ENCODE results near the gene WFDC1.

WFDC1 gene

DNA sequence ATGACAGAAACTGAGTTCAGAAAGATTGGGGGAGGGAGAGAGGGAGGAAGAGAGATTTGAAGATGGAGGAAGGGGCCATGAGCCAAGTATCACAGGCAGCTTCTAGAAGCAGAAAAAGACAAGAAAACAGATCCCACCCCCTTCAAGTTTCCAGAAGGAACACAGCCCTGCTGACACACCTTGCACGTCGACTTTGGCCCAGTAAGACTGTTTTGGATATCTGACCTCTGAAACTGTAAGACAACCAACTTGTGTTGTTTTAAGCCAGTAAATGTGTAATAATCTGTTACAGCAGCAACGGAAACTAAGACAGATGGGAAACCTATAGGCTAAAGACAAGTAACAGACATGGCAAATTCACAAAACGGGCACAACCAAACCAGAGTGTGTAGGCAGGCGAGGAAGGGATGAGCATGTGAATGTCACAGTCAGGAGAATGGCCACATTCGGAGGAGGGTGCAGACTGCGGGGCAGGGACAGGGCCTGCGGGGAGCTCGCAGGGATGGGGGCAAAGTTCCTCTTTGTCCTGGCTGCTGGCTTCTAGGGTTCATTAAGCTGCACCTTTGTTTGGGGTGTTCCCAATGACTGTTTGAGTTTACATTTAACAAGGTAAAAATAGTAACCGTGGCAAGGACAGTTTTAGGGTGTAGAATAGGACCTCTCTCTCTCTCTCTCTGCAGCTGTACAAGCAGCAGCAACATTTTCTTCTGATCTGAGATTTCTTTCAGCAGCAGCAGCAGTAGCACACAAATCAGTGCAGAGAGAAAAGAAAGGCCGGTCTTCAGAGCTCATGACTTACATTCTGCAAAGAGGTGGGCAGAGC is 55.4 kb downstream of the WFDC1 start:
- no peak overlapping the region for H3K27ac Mint-ChIP-seq
- H3K4me3 Mint-ChIP-seq, result no peak overlapping the region
- no peaks in the 10 kb centered on the region for H3K4me1 Mint-ChIP-seq (ENCODE audit: low read depth in 2 of 2)
- H3K9me3 Mint-ChIP-seq, result no peaks in the 10 kb centered on the region
- peaks cover 37 to 58% of the 10 kb centered on the region in 2 donors for H3K27me3 Mint-ChIP-seq
- DNase-seq, result no peak
- no peak for ATAC-seq (replicated peaks)
- peaks cover 2% of the 10 kb centered on the region for H3K36me3 Mint-ChIP-seq (ENCODE audit: insufficient read depth)

DNA sequence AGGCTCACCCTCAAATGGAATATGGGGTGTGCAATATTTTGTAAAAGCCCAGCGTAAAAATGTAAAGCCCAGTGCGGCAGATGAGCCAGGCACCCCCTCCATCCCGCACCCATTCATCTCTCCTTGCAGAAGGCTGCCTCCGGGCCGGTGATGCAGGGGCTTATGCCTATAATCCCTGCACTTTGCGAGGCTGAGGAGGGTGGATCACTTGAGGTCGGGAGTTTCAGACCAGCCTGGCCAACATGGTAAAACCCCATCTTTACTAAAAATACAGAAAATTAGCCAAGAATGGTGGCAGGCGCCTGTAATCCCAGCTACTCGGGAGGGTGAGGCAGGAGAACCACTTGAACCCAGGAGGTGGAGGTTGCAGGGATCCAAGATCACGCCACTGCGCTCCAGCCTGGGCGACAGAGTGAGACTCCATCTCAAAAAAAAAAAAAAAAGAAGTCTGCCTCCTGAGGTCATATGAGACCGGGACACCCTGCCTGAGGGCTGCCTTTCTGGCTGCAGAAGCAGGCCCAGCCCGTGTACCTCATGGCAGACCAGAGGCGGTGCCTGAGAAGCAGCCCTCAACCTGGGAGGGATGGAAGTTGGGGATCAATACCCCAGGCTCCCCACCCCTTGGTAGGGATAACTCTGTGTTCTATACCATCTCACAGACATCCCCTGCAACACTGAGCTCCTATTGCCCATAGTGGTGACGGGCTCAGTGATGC is 56.2 kb downstream of the WFDC1 start:
- H3K4me3 Mint-ChIP-seq, result no peak overlapping the region
- H3K27me3 Mint-ChIP-seq, result peaks cover 37 to 56% of the 10 kb centered on the region in 2 donors
- no peak overlapping the region for H3K27ac Mint-ChIP-seq
- ATAC-seq (replicated peaks) (no peak), DNase-seq (no peak)
- H3K9me3 Mint-ChIP-seq, result no peaks in the 10 kb centered on the region
- H3K36me3 Mint-ChIP-seq (ENCODE audit: insufficient read depth), result peaks cover 2% of the 10 kb centered on the region
- no peaks in the 10 kb centered on the region for H3K4me1 Mint-ChIP-seq (ENCODE audit: low read depth in 2 of 2)

GRCh38 chr16:84351630-84352029 is 57.0 kb downstream of the WFDC1 start:
- Mint-ChIP-seq H3K27ac (no peak overlapping the region), H3K9me3 (no peaks in the 10 kb centered on the region), H3K36me3 (ENCODE audit: insufficient read depth) (peaks cover 2% of the 10 kb centered on the region), H3K27me3 (peaks cover 35 to 56% of the 10 kb centered on the region in 2 donors), H3K4me3 (no peak overlapping the region), H3K4me1 (ENCODE audit: low read depth in 2 of 2) (no peaks in the 10 kb centered on the region)
- ATAC-seq (replicated peaks) (no peak), DNase-seq (no peak)

- Mint-ChIP-seq H3K27me3 (peaks cover 29 to 62% of the 10 kb centered on the region in 2 donors), H3K4me3 (no peak overlapping the region), H3K4me1 (ENCODE audit: low read depth in 2 of 2) (peaks cover 0 to 5% of the 10 kb centered on the region in 2 donors), H3K36me3 (ENCODE audit: insufficient read depth) (peaks cover under 1% of the 10 kb centered on the region), H3K9me3 (no peaks in the 10 kb centered on the region), H3K27ac (no peak overlapping the region)
- no peak for DNase-seq
- ATAC-seq (replicated peaks), result no peak
These were observed 59.6 kb downstream of the WFDC1 start for GRCh38 chr16:84354306-84354705.

- no peaks in the 10 kb centered on the region for H3K9me3 Mint-ChIP-seq
- H3K36me3 Mint-ChIP-seq (ENCODE audit: insufficient read depth), result no peaks in the 10 kb centered on the region
- peaks cover 3 to 6% of the 10 kb centered on the region in 2 donors for H3K4me1 Mint-ChIP-seq (ENCODE audit: low read depth in 2 of 2)
- ATAC-seq (replicated peaks) (no peak), DNase-seq (no peak)
- H3K27ac Mint-ChIP-seq, result no peak overlapping the region
- no peak overlapping the region for H3K4me3 Mint-ChIP-seq
- H3K27me3 Mint-ChIP-seq, result peaks cover 22 to 62% of the 10 kb centered on the region in 2 donors
These were observed 60.5 kb downstream of the WFDC1 start for GRCh38 chr16:84355149-84355548.

- H3K4me1 Mint-ChIP-seq (ENCODE audit: low read depth in 2 of 2), result peaks cover 9 to 10% of the 10 kb centered on the region in 2 donors
- H3K27ac Mint-ChIP-seq, result no peak overlapping the region
- H3K27me3 Mint-ChIP-seq, result peaks cover 26 to 61% of the 10 kb centered on the region in 2 donors
- DNase-seq (no peak), ATAC-seq (replicated peaks) (no peak)
- no peaks in the 10 kb centered on the region for H3K36me3 Mint-ChIP-seq (ENCODE audit: insufficient read depth)
- no peaks in the 10 kb centered on the region for H3K9me3 Mint-ChIP-seq
- no peak overlapping the region for H3K4me3 Mint-ChIP-seq
These were observed 61.5 kb downstream of the WFDC1 start for GRCh38 chr16:84356176-84356575.

- H3K27ac Mint-ChIP-seq, result no peak overlapping the region
- DNase-seq, result no peak
These were observed 62.0 kb downstream of the WFDC1 start for GRCh38 chr16:84356591-84357116.

DNA sequence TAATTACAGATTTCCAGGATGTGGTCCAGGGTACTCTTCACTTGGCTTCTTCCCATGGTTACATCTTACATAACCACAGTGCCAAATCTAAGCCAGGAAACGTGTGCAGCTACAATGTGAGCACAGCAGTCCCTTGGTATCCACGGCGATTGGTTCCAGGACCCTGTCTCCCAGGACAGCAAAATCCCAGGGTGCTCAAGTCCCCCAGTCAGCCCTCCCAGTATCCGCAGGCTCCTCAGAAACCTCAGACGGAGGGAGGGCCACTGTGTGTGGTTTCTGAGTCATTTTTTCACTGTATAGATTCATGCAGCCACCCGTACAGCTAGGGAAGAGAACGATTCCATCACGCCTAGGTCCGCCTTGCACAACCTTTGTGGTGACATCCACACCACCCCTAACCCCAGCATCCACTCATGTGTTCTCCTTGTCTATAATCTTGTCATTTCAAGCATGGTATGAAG is 62.5 kb downstream of the WFDC1 start:
- Mint-ChIP-seq H3K27me3 (peaks cover 19 to 55% of the 10 kb centered on the region in 2 donors), H3K9me3 (no peaks in the 10 kb centered on the region), H3K4me3 (no peak overlapping the region), H3K4me1 (ENCODE audit: low read depth in 2 of 2) (peaks cover 9 to 10% of the 10 kb centered on the region in 2 donors), H3K36me3 (ENCODE audit: insufficient read depth) (no peaks in the 10 kb centered on the region), H3K27ac (no peak overlapping the region)
- no peak for DNase-seq
- no peak for ATAC-seq (replicated peaks)

More at GRCh38 chr16:84356591-84357116, 62.0 kb downstream of the WFDC1 start:
- no peak for ATAC-seq (replicated peaks)
- Mint-ChIP-seq H3K4me1 (ENCODE audit: low read depth in 2 of 2) (peaks cover 9 to 10% of the 10 kb centered on the region in 2 donors), H3K4me3 (no peak overlapping the region), H3K27me3 (peaks cover 25 to 60% of the 10 kb centered on the region in 2 donors), H3K9me3 (no peaks in the 10 kb centered on the region), H3K36me3 (ENCODE audit: insufficient read depth) (no peaks in the 10 kb centered on the region)

- no peak overlapping the region for H3K4me3 Mint-ChIP-seq
- no peak for ATAC-seq (replicated peaks)
These were observed 64.1 kb downstream of the WFDC1 start for GRCh38 chr16:84358601-84359295.

GRCh38 chr16:84359326-84359725 is 64.6 kb downstream of the WFDC1 start:
- Mint-ChIP-seq H3K4me1 (ENCODE audit: low read depth in 2 of 2) (peaks cover 9 to 10% of the 10 kb centered on the region in 2 donors), H3K4me3 (no peak overlapping the region), H3K36me3 (ENCODE audit: insufficient read depth) (peaks cover 2% of the 10 kb centered on the region), H3K9me3 (no peaks in the 10 kb centered on the region), H3K27me3 (peaks cover 19 to 54% of the 10 kb centered on the region in 2 donors), H3K27ac (peak overlapping the region; percentile 2 to 24)
- DNase-seq, result no peak
- ATAC-seq (replicated peaks), result no peak

More at GRCh38 chr16:84358601-84359295, 64.1 kb downstream of the WFDC1 start:
- H3K36me3 Mint-ChIP-seq (ENCODE audit: insufficient read depth), result peaks cover 2% of the 10 kb centered on the region
- peak overlapping the region in 1 of 2 donors; percentile 2 for H3K27ac Mint-ChIP-seq
- no peaks in the 10 kb centered on the region for H3K9me3 Mint-ChIP-seq
- peaks cover 16 to 54% of the 10 kb centered on the region in 2 donors for H3K27me3 Mint-ChIP-seq
- peaks cover 9 to 10% of the 10 kb centered on the region in 2 donors for H3K4me1 Mint-ChIP-seq (ENCODE audit: low read depth in 2 of 2)
- DNase-seq, result no peak

- ATAC-seq (replicated peaks), result no peak
- DNase-seq, result no peak
These were observed 65.5 kb downstream of the WFDC1 start for GRCh38 chr16:84360170-84360569.

GRCh38 chr16:84360748-84361147 is 66.1 kb downstream of the WFDC1 start:
- DNase-seq (no peak), ATAC-seq (replicated peaks) (no peak)
- H3K27me3 Mint-ChIP-seq, result peaks cover 21 to 53% of the 10 kb centered on the region in 2 donors
- peaks cover 2% of the 10 kb centered on the region for H3K36me3 Mint-ChIP-seq (ENCODE audit: insufficient read depth)
- H3K27ac Mint-ChIP-seq, result peak overlapping the region in 1 of 2 donors; percentile 16
- H3K9me3 Mint-ChIP-seq, result no peaks in the 10 kb centered on the region
- no peak overlapping the region for H3K4me3 Mint-ChIP-seq
- H3K4me1 Mint-ChIP-seq (ENCODE audit: low read depth in 2 of 2), result peaks cover 9 to 10% of the 10 kb centered on the region in 2 donors

More at GRCh38 chr16:84360170-84360569, 65.5 kb downstream of the WFDC1 start:
- Mint-ChIP-seq H3K27me3 (peaks cover 21 to 53% of the 10 kb centered on the region in 2 donors), H3K27ac (no peak overlapping the region), H3K4me1 (ENCODE audit: low read depth in 2 of 2) (peaks cover 9 to 10% of the 10 kb centered on the region in 2 donors), H3K36me3 (ENCODE audit: insufficient read depth) (peaks cover 2% of the 10 kb centered on the region), H3K9me3 (no peaks in the 10 kb centered on the region), H3K4me3 (no peak overlapping the region)

DNA sequence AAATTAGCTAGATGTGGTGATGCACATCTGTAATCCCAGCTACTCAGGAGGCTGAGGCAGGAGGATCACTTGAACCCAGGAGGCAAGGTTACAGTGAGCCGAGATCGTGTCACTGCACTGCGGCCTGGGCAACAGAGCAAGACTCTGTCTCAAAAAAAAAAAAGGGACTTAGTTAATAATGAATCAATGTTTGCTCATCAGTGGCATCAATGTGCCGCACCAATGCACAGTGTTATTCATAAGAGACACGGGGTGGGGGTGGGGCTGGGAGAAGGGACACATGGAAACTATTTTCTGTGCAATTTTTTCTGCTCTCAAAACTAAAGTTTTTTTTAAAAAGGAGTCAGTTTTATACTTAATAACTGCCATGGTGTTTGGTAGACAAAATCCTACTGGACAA is 66.9 kb downstream of the WFDC1 start:
- ATAC-seq (replicated peaks) (no peak), DNase-seq (no peak)
- Mint-ChIP-seq H3K36me3 (ENCODE audit: insufficient read depth) (peaks cover 2% of the 10 kb centered on the region), H3K9me3 (no peaks in the 10 kb centered on the region), H3K27ac (no peak overlapping the region), H3K27me3 (peaks cover 22 to 59% of the 10 kb centered on the region in 2 donors), H3K4me1 (ENCODE audit: low read depth in 2 of 2) (peaks cover 9 to 10% of the 10 kb centered on the region in 2 donors), H3K4me3 (no peak overlapping the region)
